H9 (cell line): ENCODE measurements around the gene DPYD. TPM values are rescaled to one million over a fixed set of nuclear protein-coding genes. Genes with fewer than 3 reads are reported as not detected.

ENCODE experiments used
- DNase-seq: peaks from one replicate; pipeline ENCODE4 v3.0.0-alpha.2; 2017
- H2AFZ ChIP-seq: one replicate; pipeline ENCODE4 v1.6.1; 2013; ENCODE audit warnings: mild to moderate bottlenecking, low read length, control low read depth, moderate library complexity
- H2AK5ac ChIP-seq: 2 replicates; pipeline ENCODE4 v1.6.1; 2013; ENCODE audit warnings: low read length, control low read depth, mixed read lengths; ENCODE audit not compliant: insufficient read length
- H2BK120ac ChIP-seq: one replicate; pipeline ENCODE4 v1.6.1; 2013; ENCODE audit warnings: low read depth, mild to moderate bottlenecking, low read length, control low read depth, inconsistent platforms; ENCODE audit not compliant: poor library complexity, severe bottlenecking
- H2BK12ac ChIP-seq: 2 replicates; pipeline ENCODE4 v1.6.1; 2013; ENCODE audit warnings: low read length, control low read depth, mixed read lengths, low read depth; ENCODE audit not compliant: insufficient read length
- H2BK15ac ChIP-seq: 2 replicates; pipeline ENCODE4 v1.6.1; 2013; ENCODE audit warnings: low read depth, low read length, control low read depth
- H2BK20ac ChIP-seq: one replicate; pipeline ENCODE4 v1.6.1; 2013; ENCODE audit warnings: low read depth, mild to moderate bottlenecking, low read length, control low read depth, inconsistent platforms; ENCODE audit not compliant: poor library complexity, severe bottlenecking
- H2BK5ac ChIP-seq: 2 replicates; pipeline ENCODE4 v1.6.1; 2013; ENCODE audit warnings: low read length, control low read depth, mixed read lengths; ENCODE audit not compliant: insufficient read length
- H3K14ac ChIP-seq: 2 replicates; pipeline ENCODE4 v1.6.1; 2013; ENCODE audit warnings: low read length, control low read depth; ENCODE audit not compliant: insufficient read depth
- H3K18ac ChIP-seq: 2 replicates; pipeline ENCODE4 v1.6.1; 2013; ENCODE audit warnings: low read depth, mild to moderate bottlenecking, mixed read lengths, low read length, control low read depth; ENCODE audit not compliant: insufficient read length
- H3K23ac ChIP-seq: 2 replicates; pipeline ENCODE4 v1.6.1; 2013; ENCODE audit warnings: low read length, control low read depth, mixed read lengths, low read depth; ENCODE audit not compliant: insufficient read length
- H3K23me2 ChIP-seq: 2 replicates; pipeline ENCODE4 v1.6.1; 2013; ENCODE audit warnings: low read depth, mild to moderate bottlenecking, mixed read lengths, low read length, control low read depth; ENCODE audit not compliant: insufficient read length, poor library complexity, severe bottlenecking
- H3K27ac ChIP-seq: 2 replicates; pipeline ENCODE4 v1.5.1; 2013; ENCODE audit warnings: low read length, control low read depth, mixed read lengths, low read depth; ENCODE audit not compliant: insufficient read length
- H3K27me3 ChIP-seq: 2 replicates; pipeline ENCODE4 v1.6.1; 2013; ENCODE audit warnings: low read length, control low read depth, inconsistent platforms; ENCODE audit not compliant: insufficient read depth
- H3K4ac ChIP-seq: 2 replicates; pipeline ENCODE4 v1.6.1; 2013; ENCODE audit warnings: low read depth, mild to moderate bottlenecking, control low read depth, inconsistent platforms, low read length, moderate library complexity
- H3K4me1 ChIP-seq: 2 replicates; pipeline ENCODE4 v1.6.1; 2013; ENCODE audit warnings: low read length, control low read depth, inconsistent platforms; ENCODE audit not compliant: insufficient read depth
- H3K4me2 ChIP-seq: 2 replicates; pipeline ENCODE4 v1.6.1; 2013; ENCODE audit warnings: low read length, control low read depth, mixed read lengths; ENCODE audit not compliant: insufficient read length, insufficient read depth
- H3K56ac ChIP-seq: 2 replicates; pipeline ENCODE4 v1.6.1; 2013; ENCODE audit warnings: low read depth, mild to moderate bottlenecking, mixed read lengths, low read length, control low read depth; ENCODE audit not compliant: insufficient read length
- H3K79me1 ChIP-seq: 2 replicates; pipeline ENCODE4 v1.6.1; 2013; ENCODE audit warnings: low read depth, mild to moderate bottlenecking, moderate library complexity, low read length, control low read depth, inconsistent platforms; ENCODE audit not compliant: insufficient read depth, poor library complexity, severe bottlenecking
- H3K79me2 ChIP-seq: 2 replicates; pipeline ENCODE4 v1.6.1; 2013; ENCODE audit warnings: low read length, control low read depth, inconsistent platforms; ENCODE audit not compliant: insufficient read depth
- H3K9ac ChIP-seq: 2 replicates; pipeline ENCODE4 v1.6.1; 2013; ENCODE audit warnings: low read length, control low read depth, mixed read lengths; ENCODE audit not compliant: insufficient read length; ENCODE audit errors: extremely low read depth
- H3K9me3 ChIP-seq: one replicate; pipeline ENCODE4 v1.6.1; 2013; ENCODE audit warnings: low read depth, low read length, inconsistent platforms; ENCODE audit not compliant: control insufficient read depth
- H3T11ph ChIP-seq: one replicate; pipeline ENCODE4 v1.6.1; 2013; ENCODE audit warnings: mild to moderate bottlenecking, low read length, control low read depth, inconsistent platforms
- H4K20me1 ChIP-seq: one replicate; pipeline ENCODE4 v1.6.1; 2013; ENCODE audit not compliant: control insufficient read depth, insufficient read length, insufficient read depth
- H4K5ac ChIP-seq: 2 replicates; pipeline ENCODE4 v1.6.1; 2013; ENCODE audit warnings: low read depth, mild to moderate bottlenecking, mixed read lengths, low read length, control low read depth; ENCODE audit not compliant: insufficient read length
- H4K8ac ChIP-seq: replicated peaks from 2 replicates; pipeline ENCODE4 v1.6.1; 2013; ENCODE audit warnings: low read length, control low read depth, mixed read lengths, low read depth; ENCODE audit not compliant: insufficient read length
- H4K91ac ChIP-seq: 2 replicates; pipeline ENCODE4 v1.6.1; 2013; ENCODE audit warnings: low read depth, mild to moderate bottlenecking, moderate library complexity, mixed read lengths, low read length, control low read depth; ENCODE audit not compliant: insufficient read length
- H3K27ac Mint-ChIP-seq, 3 experiments: 2 replicates in 2 of 3; 3 replicates in 1 of 3; pipeline ENCODE4 v1.8.0; 2020 to 2021; ENCODE audit warnings: mixed read lengths in 3 of 3, mild to moderate bottlenecking in 1 of 3, moderate library complexity in 1 of 3
- H3K27me3 Mint-ChIP-seq: 2 replicates; pipeline ENCODE4 v1.8.0; 2021; ENCODE audit warnings: low read depth, mild to moderate bottlenecking, moderate library complexity, mixed read lengths
- H3K36me3 Mint-ChIP-seq, 3 experiments: 2 replicates in 2 of 3; 3 replicates in 1 of 3; pipeline ENCODE4 v1.8.0; 2020 to 2021; ENCODE audit warnings: low read depth in 3 of 3, mixed read lengths in 3 of 3; ENCODE audit not compliant: insufficient read depth in 1 of 3
- H3K4me1 Mint-ChIP-seq, 2 experiments: 2 replicates each; pipeline ENCODE4 v1.8.0; 2020; ENCODE audit warnings: mixed read lengths in 2 of 2
- H3K4me3 Mint-ChIP-seq, 2 experiments: 2 replicates in 1 of 2; 3 replicates in 1 of 2; pipeline ENCODE4 v1.8.0; 2020 to 2021; ENCODE audit warnings: mild to moderate bottlenecking in 2 of 2, mixed read lengths in 2 of 2, moderate library complexity in 1 of 2
- H3K9me3 Mint-ChIP-seq, 2 experiments: 2 replicates in 1 of 2; 3 replicates in 1 of 2; pipeline ENCODE4 v1.8.0; 2020; ENCODE audit warnings: mild to moderate bottlenecking in 2 of 2, mixed read lengths in 2 of 2, moderate library complexity in 1 of 2
- WGBS: extraction: QIAGEN DNeasy Blood & Tissue Kit; methylation state at CpG from one replicate; pipeline ENCODE4 v1.1.7; 2013; ENCODE audit warnings: missing lambda C conversion rate, low lambda C conversion rate, mixed read lengths; ENCODE audit not compliant: insufficient read length; ENCODE audit errors: extremely low coverage; 5-methylcytosine and 5-hydroxymethylcytosine counted together
- total RNA-seq: library from RNA; stranded (reverse); gene quantifications from 2 replicates; pipeline ENCODE4 v1.2.1, GENCODE V29; 2021
- TF ChIP-seq, protein P1 (sequence below): fragments of 200-600 bp; sonication (generic); conservative IDR thresholded peaks from 3 replicates; pipeline ENCODE4 v1.8.0; 2021; ENCODE audit warnings: antibody characterized with exemption, mild to moderate bottlenecking

The DPYD gene
- total RNA-seq, 1 experiment from 2014 or later, result 0.37 TPM

- H4K5ac ChIP-seq, result no peak overlapping the region
- H3K4me3 Mint-ChIP-seq, result no peak overlapping the region
- TF ChIP-seq, protein P1, sequence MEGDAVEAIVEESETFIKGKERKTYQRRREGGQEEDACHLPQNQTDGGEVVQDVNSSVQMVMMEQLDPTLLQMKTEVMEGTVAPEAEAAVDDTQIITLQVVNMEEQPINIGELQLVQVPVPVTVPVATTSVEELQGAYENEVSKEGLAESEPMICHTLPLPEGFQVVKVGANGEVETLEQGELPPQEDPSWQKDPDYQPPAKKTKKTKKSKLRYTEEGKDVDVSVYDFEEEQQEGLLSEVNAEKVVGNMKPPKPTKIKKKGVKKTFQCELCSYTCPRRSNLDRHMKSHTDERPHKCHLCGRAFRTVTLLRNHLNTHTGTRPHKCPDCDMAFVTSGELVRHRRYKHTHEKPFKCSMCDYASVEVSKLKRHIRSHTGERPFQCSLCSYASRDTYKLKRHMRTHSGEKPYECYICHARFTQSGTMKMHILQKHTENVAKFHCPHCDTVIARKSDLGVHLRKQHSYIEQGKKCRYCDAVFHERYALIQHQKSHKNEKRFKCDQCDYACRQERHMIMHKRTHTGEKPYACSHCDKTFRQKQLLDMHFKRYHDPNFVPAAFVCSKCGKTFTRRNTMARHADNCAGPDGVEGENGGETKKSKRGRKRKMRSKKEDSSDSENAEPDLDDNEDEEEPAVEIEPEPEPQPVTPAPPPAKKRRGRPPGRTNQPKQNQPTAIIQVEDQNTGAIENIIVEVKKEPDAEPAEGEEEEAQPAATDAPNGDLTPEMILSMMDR, result no peak
Measured at GRCh38 chr1:97069312-97069711, 851.5 kb downstream of the DPYD start.

More at GRCh38 chr1:97069312-97069711, 851.5 kb downstream of the DPYD start:
- Histone ChIP-seq H3K4me1 (no peaks in the 10 kb centered on the region), H2BK15ac (no peak overlapping the region), H3K9me3 (no peaks in the 10 kb centered on the region), H2BK120ac (no peak overlapping the region), H2BK5ac (no peak overlapping the region), H2BK12ac (no peak overlapping the region), H3K56ac (no peak overlapping the region), H3K4ac (no peak overlapping the region), H4K91ac (no peak overlapping the region), H3K18ac (no peak overlapping the region), H3K27ac (no peak overlapping the region), H3K4me2 (no peak overlapping the region), H3K27me3 (no peaks in the 10 kb centered on the region), H3T11ph (no peak overlapping the region), H3K79me2 (no peaks in the 10 kb centered on the region), H4K20me1 (no peaks in the 10 kb centered on the region), H3K79me1 (no peaks in the 10 kb centered on the region), H4K8ac (no peak overlapping the region), H3K9ac (no peak overlapping the region), H2AK5ac (no peak overlapping the region), H3K14ac (no peak overlapping the region), H3K23me2 (no peaks in the 10 kb centered on the region), H2BK20ac (no peak overlapping the region), H2AFZ (no peak overlapping the region), H3K23ac (no peak overlapping the region)
- no peak for DNase-seq
- H3K4me1 Mint-ChIP-seq, result no peaks in the 10 kb centered on the region
- WGBS, result no CpG with 5 or more reads among the region's 2 CpGs
- H3K27me3 Mint-ChIP-seq, result no peaks in the 10 kb centered on the region
- H3K36me3 Mint-ChIP-seq, result peaks cover 0 to 4% (median 0%) of the 10 kb centered on the region in 3 experiments; a peak in 1 of 7 replicates
- peaks cover 0 to 3% of the 10 kb centered on the region in 2 experiments; a peak in 3 of 5 replicates for H3K9me3 Mint-ChIP-seq
- no peak overlapping the region for H3K27ac Mint-ChIP-seq
